Activated CD8-positive, alpha-beta memory T cell treated with anti-CD3 and anti-CD28 coated beads for 4 hours (primary cell): Measurements from ENCODE around the gene MEGF11.

Experiments used
- DNase-seq, 2 donors: peaks; one replicate each; pipeline ENCODE4 v3.0.0-alpha.2; 2020; ENCODE audit warnings: low read depth in 2 of 2

The MEGF11 gene

DNA sequence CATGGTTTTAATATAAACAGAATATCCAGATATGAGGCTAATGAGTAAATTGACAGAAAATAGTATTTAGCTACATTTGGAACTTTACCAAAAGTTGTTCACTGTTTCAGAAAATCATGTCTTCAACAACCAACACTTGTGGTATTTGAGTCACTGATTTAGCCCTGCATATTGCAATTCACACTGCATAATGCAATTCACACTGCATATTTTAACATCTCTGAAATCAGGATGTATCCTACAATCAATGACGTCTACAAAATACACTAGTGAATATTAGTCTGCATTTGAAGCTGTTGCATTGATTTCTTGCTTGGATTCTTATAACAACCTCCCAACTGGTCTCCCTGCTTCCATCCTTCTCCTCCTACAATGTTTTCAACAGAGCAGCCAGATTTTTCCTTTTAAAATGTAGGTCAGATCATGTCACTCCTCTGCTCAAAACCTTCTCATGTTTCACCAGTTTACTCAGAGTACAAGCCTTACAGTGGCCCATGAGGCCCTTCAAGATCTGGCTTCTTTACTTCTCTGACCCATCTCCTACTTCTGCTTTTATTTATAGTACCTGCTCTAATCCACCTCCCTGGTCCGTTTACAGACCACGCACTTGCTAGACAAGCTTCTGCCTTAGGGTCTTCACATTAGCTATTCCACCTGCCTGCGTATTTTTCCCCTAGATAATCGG is 395.7 kb downstream of the MEGF11 start:
- no peak for DNase-seq

DNA sequence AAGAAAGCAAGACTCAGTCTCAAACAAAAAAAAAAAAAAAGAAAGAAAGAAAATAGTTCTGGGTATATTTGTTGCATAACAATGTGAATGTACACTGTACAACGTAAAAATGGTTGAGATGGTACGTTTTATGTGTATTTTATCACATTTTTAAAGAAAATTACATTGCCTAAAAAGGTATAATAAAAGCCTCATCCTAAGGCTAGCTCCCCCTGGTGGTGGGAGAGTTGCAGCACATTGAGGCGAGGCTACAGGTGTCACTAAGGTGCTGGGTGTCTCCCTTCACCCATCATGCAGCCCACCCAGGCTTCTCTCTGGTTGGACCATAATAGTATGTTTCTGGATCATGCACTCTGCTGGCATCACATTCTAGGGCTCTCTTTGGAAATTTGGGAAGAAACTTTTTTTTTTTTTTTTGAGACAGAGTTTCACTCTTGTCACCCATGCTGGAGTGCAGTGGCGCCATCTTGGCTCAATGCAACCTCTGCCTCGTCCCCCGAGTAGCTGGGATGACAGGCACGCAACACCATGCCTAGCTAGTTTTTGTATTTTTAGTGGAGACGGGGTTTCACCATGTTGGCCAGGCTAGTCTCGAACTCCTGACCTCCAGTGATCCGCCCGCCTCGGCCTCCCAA is 396.6 kb downstream of the MEGF11 start:
- DNase-seq: peak; percentile 66 to 68

DNA sequence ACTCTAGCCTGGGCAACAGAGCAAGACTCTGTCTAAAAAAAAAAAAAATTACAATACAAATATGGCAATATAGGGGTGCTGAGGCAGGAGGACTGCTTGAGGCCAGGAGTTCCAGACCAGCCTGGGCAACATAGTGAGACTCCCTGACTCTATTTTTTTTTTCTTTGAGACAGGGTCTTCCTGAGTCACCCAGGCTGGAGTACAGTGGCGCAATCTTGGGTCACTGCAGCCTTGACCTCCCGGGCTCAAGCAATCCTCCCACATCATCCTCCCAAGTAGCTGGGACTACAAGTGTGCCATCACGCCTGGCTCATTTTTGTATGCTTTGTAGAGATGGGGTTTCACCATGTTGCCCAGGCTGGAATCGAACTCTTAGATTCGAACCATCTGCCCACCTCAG is 401.6 kb downstream of the MEGF11 start:
- no peak for DNase-seq

DNA sequence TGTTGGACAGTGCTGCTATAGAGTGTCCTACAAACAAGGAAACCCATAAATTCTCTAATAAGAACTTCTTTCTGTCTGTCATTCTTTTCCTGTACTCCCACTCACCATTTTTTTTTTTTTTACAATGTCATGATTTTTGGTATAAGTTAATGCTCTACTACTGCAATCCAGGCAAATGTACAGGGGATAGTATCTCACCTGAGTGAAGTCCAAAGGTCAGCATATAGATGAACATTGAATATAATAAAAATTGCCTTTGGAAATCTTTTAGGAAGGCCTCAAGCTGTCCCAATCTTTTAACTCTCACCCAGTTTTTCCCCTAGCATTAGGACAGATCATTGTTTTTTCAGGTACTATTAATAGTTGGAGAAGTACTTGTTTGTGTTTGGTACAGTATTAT is 405.6 kb downstream of the MEGF11 start:
- no peak for DNase-seq

DNA sequence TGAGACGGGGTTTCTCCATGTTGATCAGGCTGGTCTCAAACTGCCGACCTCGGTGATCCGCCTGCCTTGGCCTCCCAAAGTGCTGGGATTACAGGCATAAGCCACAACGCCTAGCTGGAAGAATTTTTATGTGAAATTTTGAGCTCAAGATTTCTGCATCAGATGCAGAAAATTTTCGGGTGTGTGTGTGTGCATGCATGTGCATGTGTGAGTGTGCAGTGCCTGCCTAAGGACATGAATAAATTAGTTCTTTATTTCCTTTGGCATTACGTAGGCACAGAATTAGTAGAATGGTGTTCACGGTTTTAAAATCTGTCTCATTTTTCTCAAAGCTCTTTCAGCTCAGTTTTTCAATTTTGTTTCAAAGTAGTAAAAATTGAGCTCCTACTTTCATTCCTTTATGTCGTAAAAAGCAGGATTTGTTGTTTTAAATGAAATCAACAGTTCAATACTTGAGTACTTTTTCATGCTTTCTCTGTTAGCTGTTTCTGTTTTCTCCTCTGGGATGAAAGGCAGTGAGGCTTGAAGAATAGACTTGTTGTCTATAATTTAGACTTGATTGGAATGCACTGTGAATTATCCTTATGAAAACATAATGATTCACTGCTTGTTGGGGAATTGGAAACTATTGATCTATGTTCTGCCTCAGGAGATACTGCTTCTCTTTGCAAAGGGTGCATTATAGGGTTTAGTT is 407.6 kb downstream of the MEGF11 start:
- DNase-seq: no peak
